Measurements from ENCODE around the gene HSPB6. TPM values are rescaled to one million over a fixed set of nuclear protein-coding genes. Genes with fewer than 3 reads are reported as not detected.
"Not testable (repeated sequence)": the region's sequence is repeated elsewhere in the genome, so short reads cannot be mapped to it uniquely, and the experiment has no call there.

Gene HSPB6
- total and polyA plus RNA-seq, 2 donors from 2014 or later, result 53.1 to 64.3 TPM

- Histone ChIP-seq H3K27ac (ENCODE audit: low read depth in 2 of 2, low read length in 2 of 2) (no peak overlapping the region), H3K27me3 (ENCODE audit: control insufficient read depth, insufficient read depth, low read length) (no peaks in the 10 kb centered on the region), H3K4me3 (ENCODE audit: low read length in 3 of 3) (no peak overlapping the region), H3K36me3 (ENCODE audit: control insufficient read depth in 2 of 3, insufficient read depth in 3 of 3, low read length in 3 of 3) (peaks cover 5 to 83% (median 51%) of the 10 kb centered on the region in 3 donors), H3K4me1 (ENCODE audit: control insufficient read depth in 2 of 3, insufficient read depth in 2 of 3, low read depth in 1 of 3, low read length in 3 of 3) (peaks cover 0 to under 1% (median 0%) of the 10 kb centered on the region in 3 donors), H3K9me3 (ENCODE audit: control insufficient read depth in 2 of 3, insufficient read depth in 1 of 3, low read length in 3 of 3) (no peaks in the 10 kb centered on the region), H3K9ac (ENCODE audit: low read length in 3 of 3) (no peak overlapping the region)
- DNase-seq (peak in 1 of 5 donors; percentile 70), FAIRE-seq (no peak)
- no peak for TF ChIP-seq CTCF (IDR thresholded peaks at IDR 0.05; ENCODE audit: borderline replicate concordance, extremely low read depth, insufficient read depth)
- intact Hi-C loops (cut with DNase I), result no loop called here
Measured at GRCh38 chr19:35724560-35724959, 32.3 kb downstream of the HSPB6 start.

GRCh38 chr19:35724132-35724531 lies 32.7 kb downstream of the HSPB6 start:
- FAIRE-seq; H3K27ac ChIP-seq (ENCODE audit: low read depth in 2 of 2, low read length in 2 of 2); H3K4me3 ChIP-seq (ENCODE audit: low read length in 3 of 3); H3K9me3 ChIP-seq (ENCODE audit: control insufficient read depth in 2 of 3, insufficient read depth in 1 of 3, low read length in 3 of 3); H3K27me3 ChIP-seq (ENCODE audit: control insufficient read depth, insufficient read depth, low read length); intact Hi-C loops (cut with DNase I); H3K9ac ChIP-seq (ENCODE audit: low read length in 3 of 3); H3K4me1 ChIP-seq (ENCODE audit: control insufficient read depth in 2 of 3, insufficient read depth in 2 of 3, low read depth in 1 of 3, low read length in 3 of 3); DNase-seq: not testable (repeated sequence)
- peaks cover 5 to 79% (median 46%) of the 10 kb centered on the region in 3 donors for H3K36me3 ChIP-seq (ENCODE audit: control insufficient read depth in 2 of 3, insufficient read depth in 3 of 3, low read length in 3 of 3)

GRCh38 chr19:35723671-35724070 lies 33.2 kb downstream of the HSPB6 start:
- peaks cover 0 to 8% (median 0%) of the 10 kb centered on the region in 3 donors for H3K4me1 ChIP-seq (ENCODE audit: control insufficient read depth in 2 of 3, insufficient read depth in 2 of 3, low read depth in 1 of 3, low read length in 3 of 3)
- no peaks in the 10 kb centered on the region for H3K9me3 ChIP-seq (ENCODE audit: control insufficient read depth in 2 of 3, insufficient read depth in 1 of 3, low read length in 3 of 3)
- DNase-seq, result no peak
- intact Hi-C loops (cut with DNase I), result no loop called here
- no peak overlapping the region for H3K27ac ChIP-seq (ENCODE audit: low read depth in 2 of 2, low read length in 2 of 2)
- H3K4me3 ChIP-seq (ENCODE audit: low read length in 3 of 3), result no peak overlapping the region
- H3K9ac ChIP-seq (ENCODE audit: low read length in 3 of 3), result no peak overlapping the region
- FAIRE-seq, result no peak
- H3K36me3 ChIP-seq (ENCODE audit: control insufficient read depth in 2 of 3, insufficient read depth in 3 of 3, low read length in 3 of 3), result peaks cover 5 to 74% (median 43%) of the 10 kb centered on the region in 3 donors
- H3K27me3 ChIP-seq (ENCODE audit: control insufficient read depth, insufficient read depth, low read length), result no peaks in the 10 kb centered on the region
- no peak for TF ChIP-seq CTCF (IDR thresholded peaks at IDR 0.05; ENCODE audit: borderline replicate concordance, extremely low read depth, insufficient read depth)

- FAIRE-seq (no peak), DNase-seq (peak in 1 of 5 donors; percentile 75)
- no peaks in the 10 kb centered on the region for H3K9me3 ChIP-seq (ENCODE audit: control insufficient read depth in 2 of 3, insufficient read depth in 1 of 3, low read length in 3 of 3)
- H3K4me3 ChIP-seq (ENCODE audit: low read length in 3 of 3), result no peak overlapping the region
- no peak overlapping the region for H3K9ac ChIP-seq (ENCODE audit: low read length in 3 of 3)
- no peaks in the 10 kb centered on the region for H3K27me3 ChIP-seq (ENCODE audit: control insufficient read depth, insufficient read depth, low read length)
- intact Hi-C loops (cut with DNase I), result no loop called here
- no peak overlapping the region for H3K27ac ChIP-seq (ENCODE audit: low read depth in 2 of 2, low read length in 2 of 2)
- H3K4me1 ChIP-seq (ENCODE audit: control insufficient read depth in 2 of 3, insufficient read depth in 2 of 3, low read depth in 1 of 3, low read length in 3 of 3), result peaks cover 0 to 8% (median 0%) of the 10 kb centered on the region in 3 donors
- no peak for TF ChIP-seq CTCF (IDR thresholded peaks at IDR 0.05; ENCODE audit: borderline replicate concordance, extremely low read depth, insufficient read depth)
- peaks cover 5 to 66% (median 40%) of the 10 kb centered on the region in 3 donors for H3K36me3 ChIP-seq (ENCODE audit: control insufficient read depth in 2 of 3, insufficient read depth in 3 of 3, low read length in 3 of 3)
Measured at GRCh38 chr19:35722897-35723296, 33.9 kb downstream of the HSPB6 start.

Measured in kidney (tissue), 14 donors.